Measurements from ENCODE around the gene SMCR8. TPM values are rescaled to one million over a fixed set of nuclear protein-coding genes. Genes with fewer than 3 reads are reported as not detected.
"Not testable (repeated sequence)": the region's sequence is repeated elsewhere in the genome, so short reads cannot be mapped to it uniquely, and the experiment has no call there.

Gene SMCR8
- total RNA-seq, 1 experiment from 2014 or later, result 13.1 TPM

DNA sequence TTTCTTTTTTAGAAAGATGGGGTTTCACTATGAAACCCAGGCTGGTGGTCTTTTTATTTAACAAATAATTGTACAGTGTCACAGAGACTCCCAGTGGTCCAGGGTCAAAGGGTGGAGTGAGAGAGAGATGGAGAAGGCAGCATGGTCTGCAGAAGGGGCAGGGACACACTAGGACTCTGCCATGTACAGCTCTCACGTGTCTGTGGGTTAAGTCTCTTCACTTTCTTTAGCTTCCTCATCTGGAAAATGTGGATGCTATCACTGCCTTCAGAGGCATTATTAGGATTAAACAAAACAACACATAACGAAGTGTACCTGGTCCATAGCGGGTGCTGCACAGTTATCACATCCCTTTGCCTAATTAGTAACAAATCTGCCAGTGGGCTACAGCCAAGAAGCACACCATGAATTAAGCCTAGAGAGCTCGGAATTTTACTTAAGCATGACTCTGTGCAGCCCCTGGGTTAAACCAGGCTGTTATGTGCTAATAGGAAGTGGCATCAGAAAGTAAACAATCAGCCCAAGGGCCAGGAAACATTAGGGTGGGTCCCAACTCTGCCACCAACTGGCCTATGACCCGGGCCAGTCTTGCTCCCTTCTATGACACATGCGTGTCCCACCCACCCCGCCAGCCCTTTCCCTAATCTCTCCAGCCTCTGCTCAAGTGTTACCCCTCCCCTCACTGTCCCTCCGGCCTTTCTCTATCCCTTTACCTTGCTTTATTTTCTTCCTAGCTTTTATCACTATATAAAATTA, 14.2 kb upstream of the SMCR8 start:
- Histone ChIP-seq H3K4me3 (ENCODE audit: insufficient read depth, low read depth, low read length) (no peak overlapping the region), H3K36me3 (replicated peaks; ENCODE audit: control insufficient read depth, insufficient read depth, low read length) (peaks cover 45% of the 10 kb centered on the region), H3K27me3 (ENCODE audit: control insufficient read depth, insufficient read depth, low read length) (no peaks in the 10 kb centered on the region)
- no peak for DNase-seq

DNA sequence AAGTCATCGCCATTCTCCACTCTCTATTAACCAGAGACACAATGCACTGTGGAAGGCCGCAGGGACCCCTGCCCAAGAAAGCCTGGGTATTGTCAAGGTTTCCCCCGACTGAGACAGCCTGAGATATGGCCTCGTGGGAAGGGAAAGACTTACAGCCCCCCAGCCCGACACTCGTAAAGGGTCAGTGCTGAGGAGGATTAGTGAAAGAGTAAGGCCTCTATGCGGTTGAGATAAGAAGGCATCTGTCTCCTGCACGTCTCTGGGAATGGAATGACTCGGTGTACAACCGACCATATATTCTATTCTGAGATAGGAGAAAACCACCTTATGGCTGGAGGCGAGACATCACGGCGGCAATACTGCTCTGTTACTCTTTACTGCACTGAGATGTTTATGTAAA, 11.9 kb upstream of the SMCR8 start:
- H3K4me3 ChIP-seq (ENCODE audit: insufficient read depth, low read depth, low read length); DNase-seq; H3K27me3 ChIP-seq (ENCODE audit: control insufficient read depth, insufficient read depth, low read length): not testable (repeated sequence)
- H3K36me3 ChIP-seq (replicated peaks; ENCODE audit: control insufficient read depth, insufficient read depth, low read length), result peaks cover 51% of the 10 kb centered on the region

DNA sequence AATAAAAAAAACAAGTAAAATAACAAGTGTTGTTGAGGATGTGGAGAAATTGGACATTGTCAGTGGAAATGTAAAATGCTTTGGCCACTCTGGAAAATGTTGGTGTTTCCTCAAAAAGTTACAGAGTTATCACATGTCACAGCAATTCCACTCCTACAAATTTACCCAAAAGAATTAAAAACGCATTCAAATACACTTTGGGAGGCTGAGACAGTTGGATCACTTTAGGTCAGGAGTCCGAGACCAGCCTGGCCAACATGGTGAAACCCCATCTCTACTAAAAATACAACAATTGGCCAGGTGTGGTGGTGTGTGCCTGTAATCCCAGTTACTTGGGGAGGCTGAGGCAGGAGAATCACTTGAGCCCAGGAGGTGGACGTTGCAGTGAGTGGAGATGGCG, 5.9 kb upstream of the SMCR8 start:
- Histone ChIP-seq H3K4me3 (ENCODE audit: insufficient read depth, low read depth, low read length) (no peak overlapping the region), H3K27me3 (ENCODE audit: control insufficient read depth, insufficient read depth, low read length) (no peaks in the 10 kb centered on the region), H3K36me3 (replicated peaks; ENCODE audit: control insufficient read depth, insufficient read depth, low read length) (peaks cover 22% of the 10 kb centered on the region)
- DNase-seq, result no peak

DNA sequence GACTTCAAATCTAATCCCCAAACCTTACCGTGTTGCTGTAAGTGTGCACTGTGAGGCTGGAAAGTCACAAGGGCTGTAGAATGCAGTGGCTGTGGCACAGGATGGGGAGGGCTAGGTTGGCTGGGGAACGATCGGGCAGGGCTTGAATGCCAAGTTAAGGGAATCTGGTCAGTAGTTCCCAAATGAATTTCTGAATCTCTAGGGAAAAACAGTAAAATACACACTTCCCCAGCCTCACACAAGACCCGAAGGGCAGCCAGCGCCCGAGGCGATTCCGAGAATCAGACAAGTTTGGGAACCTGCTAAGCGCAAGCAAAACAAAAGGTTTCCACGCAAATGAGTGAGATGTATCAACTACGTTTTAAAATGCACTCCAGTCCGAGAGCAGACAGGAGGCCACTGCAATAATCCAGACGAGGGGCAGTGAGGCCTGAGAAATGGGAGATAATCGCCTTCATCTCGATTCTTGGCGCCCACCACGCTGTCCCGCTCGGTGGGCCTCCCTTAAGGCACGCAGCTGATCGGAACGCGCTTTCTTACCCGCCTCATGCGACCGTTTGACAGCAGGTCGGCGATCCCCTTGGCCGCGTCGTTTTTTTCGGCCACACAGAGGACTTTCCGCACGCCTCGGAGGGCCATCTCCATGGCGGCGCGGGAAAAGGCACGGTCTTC, 898 bp upstream of the SMCR8 start:
- H3K4me3 ChIP-seq (ENCODE audit: insufficient read depth, low read depth, low read length), result peak overlapping the region; percentile 84
- no peak for DNase-seq
- H3K27me3 ChIP-seq (ENCODE audit: control insufficient read depth, insufficient read depth, low read length), result no peaks in the 10 kb centered on the region
- H3K36me3 ChIP-seq (replicated peaks; ENCODE audit: control insufficient read depth, insufficient read depth, low read length), result peaks cover 12% of the 10 kb centered on the region

DNA sequence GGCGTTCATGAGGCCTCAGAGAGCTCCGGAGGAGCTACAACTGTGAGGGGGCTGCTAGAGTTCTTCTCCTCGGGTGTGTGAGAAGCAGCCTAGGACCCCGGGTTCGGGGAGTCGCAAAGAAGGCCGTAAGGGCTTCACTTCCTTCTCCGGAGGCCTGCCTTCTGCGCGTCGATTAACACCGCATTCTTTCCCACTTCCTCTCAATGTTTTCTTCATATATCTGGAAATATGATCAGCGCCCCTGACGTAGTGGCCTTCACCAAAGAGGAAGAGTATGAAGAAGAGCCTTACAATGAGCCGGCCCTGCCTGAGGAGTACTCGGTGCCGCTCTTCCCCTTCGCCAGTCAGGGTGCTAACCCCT, 449 bp downstream of the SMCR8 start:
- H3K4me3 ChIP-seq (ENCODE audit: insufficient read depth, low read depth, low read length), result peak overlapping the region; percentile 84
- H3K36me3 ChIP-seq (replicated peaks; ENCODE audit: control insufficient read depth, insufficient read depth, low read length), result peaks cover 13% of the 10 kb centered on the region
- peak; percentile 36 for DNase-seq
- no peaks in the 10 kb centered on the region for H3K27me3 ChIP-seq (ENCODE audit: control insufficient read depth, insufficient read depth, low read length)

DNA sequence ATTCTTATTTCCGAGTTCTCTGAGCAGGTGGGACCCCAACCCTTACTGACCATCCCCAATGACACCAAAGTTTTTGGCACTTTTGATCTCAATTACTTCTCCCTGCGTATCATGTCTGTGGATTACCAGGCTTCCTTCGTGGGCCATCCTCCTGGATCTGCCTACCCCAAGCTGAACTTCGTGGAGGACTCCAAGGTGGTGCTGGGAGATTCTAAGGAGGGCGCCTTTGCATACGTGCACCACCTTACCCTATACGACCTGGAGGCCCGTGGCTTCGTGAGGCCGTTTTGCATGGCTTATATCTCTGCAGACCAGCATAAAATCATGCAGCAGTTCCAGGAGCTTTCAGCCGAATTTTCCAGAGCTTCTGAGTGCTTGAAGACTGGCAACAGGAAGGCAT, 868 bp downstream of the SMCR8 start:
- Histone ChIP-seq H3K4me3 (ENCODE audit: insufficient read depth, low read depth, low read length) (peak overlapping the region; percentile 84), H3K36me3 (replicated peaks; ENCODE audit: control insufficient read depth, insufficient read depth, low read length) (peaks cover 13% of the 10 kb centered on the region), H3K27me3 (ENCODE audit: control insufficient read depth, insufficient read depth, low read length) (no peaks in the 10 kb centered on the region)
- no peak for DNase-seq

- Histone ChIP-seq H3K27me3 (ENCODE audit: control insufficient read depth, insufficient read depth, low read length) (no peaks in the 10 kb centered on the region), H3K36me3 (replicated peaks; ENCODE audit: control insufficient read depth, insufficient read depth, low read length) (peaks cover 9% of the 10 kb centered on the region), H3K4me3 (ENCODE audit: insufficient read depth, low read depth, low read length) (no peak overlapping the region; the same call in 1 of the 2 replicates)
- no peak for DNase-seq
These were observed 3.0 kb downstream of the SMCR8 start for GRCh38 chr17:18318117-18318516.

- Histone ChIP-seq H3K27me3 (ENCODE audit: control insufficient read depth, insufficient read depth, low read length) (no peaks in the 10 kb centered on the region), H3K4me3 (ENCODE audit: insufficient read depth, low read depth, low read length) (no peak overlapping the region), H3K36me3 (replicated peaks; ENCODE audit: control insufficient read depth, insufficient read depth, low read length) (peaks cover 12% of the 10 kb centered on the region)
- peak; percentile 25 for DNase-seq
These were observed 3.8 kb downstream of the SMCR8 start for GRCh38 chr17:18318771-18319450.

- H3K27me3 ChIP-seq (ENCODE audit: control insufficient read depth, insufficient read depth, low read length), result no peaks in the 10 kb centered on the region
- peak; percentile 70 for DNase-seq
- H3K36me3 ChIP-seq (replicated peaks; ENCODE audit: control insufficient read depth, insufficient read depth, low read length), result peaks cover 15% of the 10 kb centered on the region
- no peak overlapping the region for H3K4me3 ChIP-seq (ENCODE audit: insufficient read depth, low read depth, low read length)
These were observed 4.6 kb downstream of the SMCR8 start for GRCh38 chr17:18319604-18320256.

GRCh38 chr17:18320301-18320700, 5.2 kb downstream of the SMCR8 start:
- Histone ChIP-seq H3K27me3 (ENCODE audit: control insufficient read depth, insufficient read depth, low read length) (no peaks in the 10 kb centered on the region), H3K4me3 (ENCODE audit: insufficient read depth, low read depth, low read length) (no peak overlapping the region), H3K36me3 (replicated peaks; ENCODE audit: control insufficient read depth, insufficient read depth, low read length) (peaks cover 17% of the 10 kb centered on the region)
- DNase-seq, result no peak

GRCh38 chr17:18321309-18321708, 6.2 kb downstream of the SMCR8 start:
- H3K27me3 ChIP-seq (ENCODE audit: control insufficient read depth, insufficient read depth, low read length), result no peaks in the 10 kb centered on the region
- H3K36me3 ChIP-seq (replicated peaks; ENCODE audit: control insufficient read depth, insufficient read depth, low read length), result peaks cover 17% of the 10 kb centered on the region
- H3K4me3 ChIP-seq (ENCODE audit: insufficient read depth, low read depth, low read length), result no peak overlapping the region
- DNase-seq, result peak; percentile 70

- peaks cover 14% of the 10 kb centered on the region for H3K36me3 ChIP-seq (replicated peaks; ENCODE audit: control insufficient read depth, insufficient read depth, low read length)
- DNase-seq, result no peak
- no peak overlapping the region for H3K4me3 ChIP-seq (ENCODE audit: insufficient read depth, low read depth, low read length)
- no peaks in the 10 kb centered on the region for H3K27me3 ChIP-seq (ENCODE audit: control insufficient read depth, insufficient read depth, low read length)
These were observed 7.4 kb downstream of the SMCR8 start for GRCh38 chr17:18322522-18322921.

- no peak overlapping the region for H3K4me3 ChIP-seq (ENCODE audit: insufficient read depth, low read depth, low read length)
- DNase-seq, result peak; percentile 42
- H3K36me3 ChIP-seq (replicated peaks; ENCODE audit: control insufficient read depth, insufficient read depth, low read length), result peaks cover 13% of the 10 kb centered on the region
- no peaks in the 10 kb centered on the region for H3K27me3 ChIP-seq (ENCODE audit: control insufficient read depth, insufficient read depth, low read length)
These were observed 7.9 kb downstream of the SMCR8 start for GRCh38 chr17:18323007-18323406.

DNA sequence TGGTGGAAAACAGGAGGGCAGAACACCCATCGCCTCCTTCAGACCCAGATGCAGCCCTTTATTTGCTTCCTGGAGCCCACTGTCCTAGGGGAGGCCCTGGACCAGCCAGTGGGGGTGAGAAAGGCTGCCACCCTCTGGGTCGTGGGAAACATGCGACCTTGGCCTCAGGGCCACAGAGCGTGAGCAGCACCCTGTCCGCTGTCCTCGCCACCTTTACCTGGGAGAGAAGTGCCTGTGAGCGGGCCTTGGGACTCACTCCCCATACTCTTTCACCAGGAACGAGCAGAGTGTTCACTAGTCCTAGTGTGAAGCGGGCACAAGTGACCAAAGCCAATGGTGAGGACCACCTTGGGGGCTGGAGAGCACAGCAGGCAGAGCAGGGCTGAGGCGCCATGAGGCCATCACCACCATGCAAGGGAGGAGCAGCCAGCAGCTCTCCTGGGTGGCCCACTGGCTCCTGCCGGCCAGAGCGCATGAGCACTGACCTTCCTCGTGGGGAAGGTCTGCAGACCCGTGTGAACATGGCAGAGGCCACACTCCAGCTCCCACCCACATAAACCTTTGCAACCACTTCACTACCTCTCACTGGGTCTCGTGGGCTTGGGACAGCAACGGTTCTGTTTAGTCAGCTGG, 8.5 kb downstream of the SMCR8 start:
- H3K27me3 ChIP-seq (ENCODE audit: control insufficient read depth, insufficient read depth, low read length), result no peaks in the 10 kb centered on the region
- peaks cover 14% of the 10 kb centered on the region for H3K36me3 ChIP-seq (replicated peaks; ENCODE audit: control insufficient read depth, insufficient read depth, low read length)
- H3K4me3 ChIP-seq (ENCODE audit: insufficient read depth, low read depth, low read length), result no peak overlapping the region
- DNase-seq, result peak; percentile 35
